Hematopoietic multipotent progenitor cell treated with erythropoietin and hydrocortisone succinate and interleukin-3 and kit ligand, for 15 days (in vitro differentiated cells): Measurements from ENCODE around the gene JAK2.
"Not testable (repeated sequence)": the region's sequence is repeated elsewhere in the genome, so short reads cannot be mapped to it uniquely, and the experiment has no call there.

Experiments
- DNase-seq: peaks from one replicate; pipeline ENCODE4 v3.0.0-alpha.2; 2015; ENCODE audit warnings: low spot score

Gene JAK2

DNA sequence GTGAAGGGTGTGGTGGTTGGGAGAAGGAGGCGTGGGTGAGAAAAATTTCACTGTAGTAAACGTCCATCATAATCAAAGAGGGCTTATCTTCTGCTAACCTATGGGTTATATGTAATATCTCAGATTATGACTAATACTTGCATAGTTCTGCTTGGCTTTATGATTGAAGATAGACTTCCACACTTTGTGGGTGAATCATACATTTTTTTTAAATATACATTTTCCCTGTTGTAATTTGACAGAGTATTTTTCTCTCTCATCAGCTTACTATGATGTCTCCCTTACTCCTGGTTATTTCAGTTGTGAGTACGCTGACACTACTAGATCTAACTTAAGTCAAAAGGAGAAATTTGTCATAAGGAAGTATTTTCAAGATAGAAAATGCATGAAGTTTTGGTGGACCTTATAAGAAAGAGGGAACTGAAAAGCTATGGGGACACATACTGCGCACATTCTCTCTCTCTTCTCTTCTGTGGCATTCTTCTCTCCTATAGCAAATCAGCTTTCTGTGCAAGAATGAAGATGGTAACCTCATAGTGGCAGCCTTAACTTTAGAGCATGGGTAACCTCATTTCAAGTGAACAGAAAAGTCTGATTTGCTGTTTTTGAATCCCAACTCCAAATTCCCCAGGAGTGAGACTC, 4.9 kb upstream of the JAK2 start:
- DNase-seq, result peak; percentile 27

DNA sequence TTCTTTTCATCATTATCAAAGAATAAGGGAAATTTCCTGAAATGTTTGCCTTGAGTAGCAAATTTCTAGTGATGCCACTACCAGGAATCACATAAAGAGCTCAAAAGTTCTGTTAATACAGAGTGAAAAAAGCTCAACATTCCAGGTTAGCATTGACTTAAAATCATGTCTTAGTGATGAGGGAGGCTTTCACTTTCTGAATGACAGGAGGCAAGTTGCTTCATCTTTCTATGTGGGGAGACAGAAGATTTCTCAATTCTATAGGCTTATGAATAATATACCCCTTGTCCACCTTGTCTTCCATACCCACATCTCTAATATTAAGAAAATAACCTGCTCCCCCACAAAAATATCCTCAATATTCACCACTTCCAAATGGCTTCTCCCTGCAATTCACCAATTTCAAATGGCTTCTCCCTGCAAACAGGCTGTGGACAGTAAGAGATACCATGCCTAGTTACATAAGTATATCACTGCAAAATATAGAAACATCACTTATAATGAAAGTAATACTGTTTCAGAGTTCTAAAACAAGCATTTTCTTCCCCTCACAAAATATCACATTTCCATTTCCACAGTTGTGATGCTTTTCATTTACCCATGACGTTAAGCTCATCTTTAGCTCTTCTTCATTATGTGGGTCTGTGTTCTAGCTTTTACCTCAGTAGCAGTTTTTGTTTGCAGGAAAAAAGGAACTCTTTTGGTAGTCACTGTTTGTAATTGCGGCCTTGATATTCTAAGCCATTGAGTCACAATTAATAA, 2.2 kb upstream of the JAK2 start:
- DNase-seq, result no peak

DNA sequence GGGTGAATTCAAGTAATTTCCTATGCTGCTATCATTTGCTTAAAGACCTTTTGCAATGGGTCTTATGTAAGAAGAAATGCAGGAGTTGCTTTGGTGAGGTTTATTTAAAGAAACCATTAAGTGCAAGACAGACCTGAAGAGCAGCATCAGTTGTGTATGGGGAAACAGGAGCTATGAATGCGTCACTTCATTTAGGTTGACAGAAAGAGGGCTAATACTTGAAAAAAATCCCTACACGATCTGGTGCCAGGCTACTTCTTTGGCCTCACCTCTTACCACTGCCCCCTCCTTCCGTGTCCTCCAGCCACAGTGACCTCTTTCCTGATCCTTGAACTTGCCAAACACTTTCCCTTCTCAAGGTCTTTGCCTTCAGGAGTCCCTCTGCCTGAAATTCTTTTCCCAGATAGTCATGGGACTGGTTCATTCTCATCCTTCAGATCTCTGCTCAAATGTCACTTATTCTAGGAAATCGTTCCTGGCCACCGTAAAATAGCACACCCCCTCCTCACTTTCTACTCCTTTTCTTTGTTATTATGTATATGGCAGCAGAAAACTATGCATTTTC, 1.4 kb upstream of the JAK2 start:
- no peak for DNase-seq

DNA sequence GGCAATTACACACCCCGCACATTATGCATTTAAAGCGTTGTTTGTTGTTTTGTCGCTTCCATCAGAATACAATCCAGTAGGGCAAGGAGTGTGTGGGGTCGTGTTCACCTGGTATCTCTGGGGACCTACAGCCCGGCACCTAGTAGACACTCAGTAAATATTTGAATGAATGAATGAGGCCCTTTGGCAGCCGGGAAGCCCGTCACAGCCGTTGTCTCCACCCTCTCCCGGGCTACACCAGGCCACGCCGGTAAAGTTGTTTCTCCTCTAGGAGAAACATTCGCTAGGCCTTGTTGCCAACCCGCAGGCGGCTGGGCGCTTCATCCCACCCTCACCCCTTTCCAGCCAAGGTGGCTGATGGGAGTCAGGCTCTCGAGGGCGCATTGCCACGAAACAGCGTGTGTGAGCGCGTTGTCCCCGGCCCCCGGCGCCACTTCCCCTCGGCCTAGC, 876 bp upstream of the JAK2 start:
- no peak for DNase-seq

DNA sequence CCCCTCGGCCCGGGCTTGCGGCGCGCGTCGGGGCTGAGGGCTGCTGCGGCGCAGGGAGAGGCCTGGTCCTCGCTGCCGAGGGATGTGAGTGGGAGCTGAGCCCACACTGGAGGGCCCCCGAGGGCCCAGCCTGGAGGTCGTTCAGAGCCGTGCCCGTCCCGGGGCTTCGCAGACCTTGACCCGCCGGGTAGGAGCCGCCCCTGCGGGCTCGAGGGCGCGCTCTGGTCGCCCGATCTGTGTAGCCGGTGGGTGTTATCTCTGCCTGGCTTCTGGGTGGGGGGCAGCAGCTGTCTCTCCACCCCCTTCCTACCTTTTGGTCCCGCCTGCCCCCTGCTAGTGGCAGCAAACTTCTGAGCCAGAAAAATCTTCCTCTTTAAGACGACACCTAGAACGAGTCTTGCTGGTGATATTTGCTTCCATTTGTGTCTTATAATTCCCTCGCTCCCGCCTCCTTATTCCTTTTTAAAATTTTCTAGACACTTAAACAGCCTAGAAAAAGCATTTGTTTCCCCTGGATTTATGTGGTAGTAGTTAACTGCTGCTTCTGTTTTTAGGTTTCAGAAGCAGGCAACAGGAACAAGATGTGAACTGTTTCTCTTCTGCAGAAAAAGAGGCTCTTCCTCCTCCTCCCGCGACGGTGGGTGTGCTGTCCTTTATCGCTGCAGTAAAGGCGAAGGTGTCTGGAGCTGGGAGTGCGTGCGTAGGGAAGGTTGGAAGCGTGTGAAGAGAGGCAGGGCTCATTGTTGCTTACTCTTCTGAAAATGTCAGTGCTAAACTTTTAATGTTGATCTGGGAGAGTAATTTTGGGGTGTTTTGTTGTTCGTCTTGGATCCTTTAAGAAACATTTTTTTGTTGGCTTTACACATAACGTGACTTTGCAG, 554 bp downstream of the JAK2 start:
- DNase-seq, result peak; percentile 64

DNA sequence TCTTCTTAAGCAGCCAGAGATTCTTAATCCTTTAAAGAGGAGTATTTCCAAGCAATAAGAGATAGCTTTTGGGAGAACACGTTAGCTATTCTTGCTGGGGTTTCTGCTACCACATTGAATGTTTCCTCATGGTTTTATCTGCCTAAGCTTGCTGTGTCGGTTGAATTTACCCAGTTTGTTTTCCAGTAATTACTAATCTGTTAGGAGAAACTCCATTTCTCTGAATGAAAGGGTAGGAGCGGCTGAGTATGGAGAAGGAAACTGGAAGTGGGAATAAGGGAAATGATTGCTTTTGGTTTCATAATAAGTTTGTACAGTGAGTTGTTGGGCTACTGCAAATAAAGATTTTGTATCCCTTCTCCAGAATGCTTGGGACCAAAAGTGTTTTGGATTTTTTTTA, 1.2 kb downstream of the JAK2 start:
- no peak for DNase-seq

DNA sequence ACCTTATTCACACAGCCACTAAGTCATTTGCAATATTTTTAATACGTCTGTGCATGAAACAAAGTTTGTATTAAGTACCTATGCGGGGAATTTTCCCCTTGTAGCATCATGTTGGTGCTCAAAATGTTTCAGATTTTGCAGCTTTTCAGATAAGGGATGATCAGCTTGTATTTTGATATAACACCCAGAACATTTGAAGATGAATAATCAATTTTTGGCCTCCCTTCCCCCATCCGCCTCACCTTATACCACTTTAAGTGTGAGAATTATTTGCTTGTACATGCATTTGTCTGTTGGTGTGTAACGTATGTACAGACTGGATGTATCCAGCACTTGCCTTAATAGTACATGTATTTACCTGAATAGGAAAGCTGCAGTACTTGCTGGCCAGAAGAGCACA, 1.7 kb downstream of the JAK2 start:
- DNase-seq, result peak; percentile 61

DNA sequence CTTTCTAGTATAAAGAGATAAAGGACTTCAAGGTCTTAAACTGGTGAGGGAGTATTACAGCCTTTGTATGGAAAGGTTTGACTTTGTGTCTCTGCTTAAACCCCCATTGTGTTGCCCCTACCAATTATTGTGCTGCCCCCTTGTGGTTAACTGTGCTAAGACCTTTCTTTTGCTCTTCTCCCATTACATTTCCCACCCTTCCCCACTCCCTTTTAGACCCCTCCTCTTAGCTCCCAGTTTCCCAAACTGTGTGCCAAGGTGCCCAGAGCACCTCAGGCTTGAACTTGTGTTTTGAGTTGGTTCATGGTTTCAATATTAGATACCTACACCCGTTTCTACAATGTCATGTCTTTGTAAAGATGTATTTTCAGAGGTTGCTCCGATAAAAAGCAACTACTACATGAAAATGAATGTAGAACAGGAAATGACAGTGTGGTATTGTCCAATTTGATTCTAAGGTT, 2.9 kb downstream of the JAK2 start:
- peak; percentile 79 for DNase-seq

DNA sequence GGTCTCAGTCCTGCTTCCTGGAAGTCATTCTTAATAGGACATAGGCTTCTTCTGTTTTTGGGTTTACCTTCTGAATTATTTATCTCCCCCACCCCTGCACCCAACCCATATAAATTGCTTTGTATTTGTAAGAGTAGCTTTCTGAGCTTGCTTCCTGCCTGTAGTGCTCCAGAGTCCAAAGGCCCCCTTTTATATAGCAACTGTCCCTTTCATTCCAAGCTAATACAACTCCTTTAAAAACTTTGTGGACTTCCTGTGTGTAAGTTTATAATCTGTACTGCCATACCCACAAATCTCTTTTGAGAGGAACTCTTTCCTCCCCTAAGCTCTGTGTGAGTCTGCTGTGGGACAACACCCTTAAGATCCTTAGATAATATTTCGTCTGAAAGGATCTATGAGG, 7.8 kb downstream of the JAK2 start:
- DNase-seq, result no peak

DNA sequence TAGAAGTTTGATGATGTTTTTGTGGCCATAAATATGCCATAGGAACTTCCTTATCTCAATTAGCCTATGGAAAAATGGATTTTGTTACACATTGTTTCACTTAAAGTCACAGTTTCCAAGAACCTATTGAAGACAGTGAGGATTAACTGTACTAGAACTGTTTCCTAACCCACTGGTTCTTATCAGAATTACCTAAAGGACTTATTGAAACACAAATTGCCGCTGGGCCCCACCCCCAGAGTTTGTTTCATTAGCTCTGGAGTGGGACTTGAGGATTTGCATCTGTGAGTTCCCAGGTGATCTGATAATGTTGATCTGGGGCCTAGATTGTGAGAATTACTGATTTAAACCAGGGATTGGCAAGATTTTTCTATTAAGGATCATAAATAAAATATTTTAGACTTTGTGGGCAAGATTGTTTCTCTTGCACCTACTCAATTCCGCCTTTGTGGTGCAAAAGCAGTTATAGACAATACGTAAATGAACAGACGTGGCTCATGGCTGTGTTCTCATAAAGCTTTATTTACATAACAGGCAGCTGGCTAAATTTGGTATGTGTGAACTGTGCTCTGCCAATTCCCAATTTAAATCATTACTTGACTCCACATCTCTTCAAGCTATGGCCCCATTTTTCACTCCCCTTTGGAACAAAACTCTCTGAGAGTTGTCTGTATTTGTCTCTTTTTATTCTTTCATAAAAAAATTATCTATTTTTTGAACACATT, 9.3 kb downstream of the JAK2 start:
- no peak for DNase-seq

DNA sequence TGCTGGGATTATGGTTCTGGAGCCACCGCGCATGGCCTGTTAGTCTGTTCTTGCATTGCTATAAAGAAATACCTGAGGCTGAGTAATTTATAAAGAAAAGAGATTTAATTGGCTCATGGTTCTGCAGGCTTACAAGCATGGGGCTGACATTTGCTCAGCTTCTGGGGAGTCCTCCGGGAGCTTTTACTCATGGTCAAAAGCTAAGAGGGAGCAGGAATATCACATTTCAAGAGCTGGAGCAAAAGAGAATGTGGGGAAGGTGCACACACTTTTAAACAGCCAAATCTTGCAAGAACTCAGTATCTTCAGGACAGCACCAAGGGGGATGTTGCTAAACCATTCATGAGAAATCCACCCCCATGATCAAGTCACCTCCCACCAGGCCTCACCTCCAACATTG, 12.1 kb downstream of the JAK2 start:
- no peak for DNase-seq

DNA sequence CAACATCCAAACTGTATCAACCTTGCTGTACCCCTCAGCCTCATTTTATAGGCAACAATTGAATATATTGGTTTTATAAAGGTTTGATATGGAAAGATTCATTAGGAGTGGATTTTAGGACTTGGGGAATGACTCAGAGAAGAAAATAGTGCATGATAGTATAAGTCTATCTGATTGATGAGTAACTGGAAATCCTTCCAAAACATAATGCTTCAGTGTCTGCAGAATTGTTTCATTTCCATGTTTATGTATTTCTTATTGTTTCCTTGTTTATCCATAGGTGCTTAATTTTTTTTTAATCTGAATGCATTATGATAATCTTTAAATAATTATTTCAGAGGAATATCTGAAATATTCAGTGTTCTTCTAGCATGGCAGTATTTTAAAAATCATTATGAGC, 12.6 kb downstream of the JAK2 start:
- no peak for DNase-seq

DNA sequence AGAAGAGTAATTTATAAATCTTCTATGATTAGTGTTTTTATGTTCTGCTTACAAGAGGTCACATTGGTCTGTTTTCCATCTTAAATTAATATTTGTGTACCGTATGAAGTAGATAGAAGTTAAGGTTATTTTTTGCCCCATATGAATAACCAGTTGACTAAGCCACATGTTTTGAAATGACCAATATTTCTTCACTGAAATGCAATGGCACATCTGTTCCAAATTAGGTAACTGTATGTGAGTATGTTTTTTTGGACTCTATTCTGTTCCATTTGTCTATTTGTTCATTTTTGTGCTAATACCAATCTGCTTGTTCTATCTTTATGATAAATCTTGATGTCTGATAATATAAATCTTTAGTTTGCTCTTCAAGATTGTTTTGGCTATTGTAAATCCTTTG, 17.7 kb downstream of the JAK2 start:
- no peak for DNase-seq

DNA sequence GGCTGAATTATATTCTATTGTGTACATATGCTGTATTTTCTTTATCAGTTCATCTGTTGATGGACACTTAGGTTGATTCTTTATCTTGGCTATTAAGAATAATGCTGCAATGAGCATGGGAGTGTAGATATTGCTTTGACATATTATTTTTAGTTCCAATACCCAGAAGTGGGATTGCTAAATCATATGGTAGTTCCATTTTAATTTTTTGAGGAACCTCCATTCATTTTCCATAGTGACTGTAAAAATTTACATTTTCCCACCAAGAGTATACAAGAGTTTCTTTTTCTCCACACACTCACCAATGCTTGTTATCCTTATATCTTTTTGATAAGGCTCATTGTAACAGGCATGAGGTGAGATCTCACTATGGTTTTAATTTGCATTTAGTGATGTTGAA, 19.4 kb downstream of the JAK2 start:
- DNase-seq, result no peak

DNA sequence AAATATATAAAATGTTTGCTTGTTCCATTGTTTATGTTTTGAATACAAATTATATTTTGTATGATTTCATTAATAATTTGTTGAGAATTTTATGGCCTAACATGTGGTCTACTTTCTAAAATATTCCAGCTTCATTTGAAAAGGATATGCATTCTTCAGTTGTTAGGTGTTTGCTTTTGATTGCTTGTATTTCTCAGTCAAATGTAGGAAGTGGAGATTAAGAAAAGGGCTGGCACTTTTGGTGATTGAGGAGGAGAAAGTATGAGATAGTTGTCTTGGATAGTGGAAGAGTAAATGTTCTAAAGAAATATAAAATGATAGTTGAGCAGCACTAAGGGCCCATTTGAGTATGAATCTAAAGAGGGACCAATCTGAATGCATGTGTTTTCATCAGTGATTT, 23.1 kb downstream of the JAK2 start:
- no peak for DNase-seq

DNA sequence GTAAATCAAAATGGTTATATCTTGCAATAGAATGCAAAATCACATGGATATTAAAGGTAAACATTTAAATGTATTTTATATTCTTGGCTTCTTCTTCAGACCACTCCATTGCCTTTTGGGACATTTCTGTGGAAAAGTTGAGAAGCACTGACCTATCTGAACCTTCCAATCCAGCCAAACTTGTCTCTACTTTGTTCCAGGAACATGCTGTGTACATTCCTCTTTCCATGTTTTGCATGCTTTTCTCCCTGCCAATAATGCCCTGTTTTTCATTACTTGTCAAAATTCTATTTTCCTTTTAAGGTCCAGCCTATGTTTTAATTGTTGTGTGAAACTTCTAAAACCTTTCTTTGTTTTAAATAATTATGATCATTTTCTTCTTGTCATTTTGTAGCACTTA, 28.3 kb downstream of the JAK2 start:
- DNase-seq, result no peak

DNA sequence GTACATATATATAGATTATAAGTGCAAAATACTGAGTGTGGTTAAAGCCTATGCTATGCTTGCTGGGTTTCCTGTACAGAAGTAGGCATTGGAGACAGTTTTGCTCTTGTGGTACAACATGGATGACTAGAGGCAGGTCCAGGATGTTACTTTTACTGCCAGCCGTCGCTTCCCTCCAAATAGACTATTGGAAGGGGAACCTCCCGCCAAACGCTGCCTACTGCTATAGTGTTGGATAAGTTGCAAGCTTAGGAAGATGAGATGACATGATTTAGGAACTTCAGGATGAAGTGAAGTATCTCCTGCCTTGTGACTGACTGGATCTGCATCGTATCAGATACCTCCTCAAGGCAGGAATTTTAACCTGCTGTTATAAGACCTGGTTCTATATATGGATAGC, 30.9 kb downstream of the JAK2 start:
- DNase-seq, result no peak

DNA sequence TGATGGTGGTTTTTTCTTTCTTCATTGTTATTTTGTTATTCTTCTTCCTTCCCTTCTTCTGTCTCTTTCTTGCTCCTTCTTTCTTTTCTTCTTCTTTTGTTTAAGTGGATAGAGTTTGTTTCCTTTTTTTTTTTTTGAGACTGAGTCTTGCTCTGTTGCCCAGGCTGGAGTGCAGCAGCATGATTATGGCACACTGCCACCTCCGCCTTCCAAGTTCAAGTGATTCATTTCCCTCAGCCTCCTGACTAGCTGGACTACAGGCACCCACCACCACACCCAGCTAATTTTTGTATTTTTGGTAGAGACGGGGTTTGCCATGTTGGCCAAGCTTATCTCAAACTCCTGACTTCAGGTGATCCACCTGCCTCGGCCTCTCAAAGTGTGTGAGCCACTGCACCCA, 40.3 kb downstream of the JAK2 start:
- DNase-seq, result no peak

DNA sequence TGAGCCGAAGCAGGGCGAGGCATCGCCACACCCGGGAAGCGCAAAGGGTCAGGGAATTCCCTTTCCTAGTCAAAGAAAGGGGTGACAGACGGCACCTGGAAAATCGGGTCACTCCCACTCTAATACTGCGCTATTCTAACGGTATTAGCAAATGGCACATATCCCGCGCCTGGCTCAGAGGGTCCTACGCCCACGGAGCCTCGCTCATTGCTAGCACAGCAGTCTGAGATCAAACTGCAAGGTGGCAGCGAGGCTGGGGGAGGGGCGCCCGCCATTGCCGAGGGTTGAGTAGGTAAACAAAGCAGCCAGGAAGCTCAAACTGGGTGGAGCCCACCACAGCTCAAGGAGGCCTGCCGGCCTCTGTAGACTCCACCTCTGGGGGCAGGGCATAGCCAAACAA, 46.9 kb downstream of the JAK2 start:
- not testable (repeated sequence) for DNase-seq

DNA sequence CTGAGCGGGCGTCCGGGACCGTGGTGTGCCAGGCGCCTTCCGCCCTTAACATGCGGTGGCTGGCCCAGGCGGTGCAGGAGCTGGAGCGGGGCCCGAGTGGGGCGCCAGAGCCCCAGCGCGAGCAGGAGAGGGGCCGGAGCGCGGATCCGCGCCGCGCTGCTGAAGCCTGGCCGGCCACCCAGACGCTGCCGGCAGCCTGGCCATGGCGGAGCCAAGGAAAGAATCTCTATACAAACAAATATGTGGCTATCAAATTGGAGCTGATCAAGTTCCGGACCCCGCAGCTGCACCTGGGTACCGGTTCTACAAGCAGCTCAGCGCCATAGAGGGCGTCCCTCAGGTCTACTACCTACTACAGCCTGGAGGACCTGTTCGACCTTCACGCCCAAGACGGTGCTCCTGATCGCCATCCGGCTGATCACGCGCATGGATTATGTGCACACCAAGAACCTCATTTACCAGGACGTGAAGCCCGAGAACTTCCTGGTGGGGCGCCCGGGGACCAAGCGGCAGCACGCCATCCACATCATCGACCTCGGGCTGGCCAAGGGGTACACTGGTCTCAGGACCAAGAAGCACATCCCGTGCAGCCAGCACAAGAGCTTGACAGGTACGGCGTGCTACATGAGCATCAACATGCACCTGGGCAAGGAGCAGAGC, 55.8 kb downstream of the JAK2 start:
- no peak for DNase-seq

DNA sequence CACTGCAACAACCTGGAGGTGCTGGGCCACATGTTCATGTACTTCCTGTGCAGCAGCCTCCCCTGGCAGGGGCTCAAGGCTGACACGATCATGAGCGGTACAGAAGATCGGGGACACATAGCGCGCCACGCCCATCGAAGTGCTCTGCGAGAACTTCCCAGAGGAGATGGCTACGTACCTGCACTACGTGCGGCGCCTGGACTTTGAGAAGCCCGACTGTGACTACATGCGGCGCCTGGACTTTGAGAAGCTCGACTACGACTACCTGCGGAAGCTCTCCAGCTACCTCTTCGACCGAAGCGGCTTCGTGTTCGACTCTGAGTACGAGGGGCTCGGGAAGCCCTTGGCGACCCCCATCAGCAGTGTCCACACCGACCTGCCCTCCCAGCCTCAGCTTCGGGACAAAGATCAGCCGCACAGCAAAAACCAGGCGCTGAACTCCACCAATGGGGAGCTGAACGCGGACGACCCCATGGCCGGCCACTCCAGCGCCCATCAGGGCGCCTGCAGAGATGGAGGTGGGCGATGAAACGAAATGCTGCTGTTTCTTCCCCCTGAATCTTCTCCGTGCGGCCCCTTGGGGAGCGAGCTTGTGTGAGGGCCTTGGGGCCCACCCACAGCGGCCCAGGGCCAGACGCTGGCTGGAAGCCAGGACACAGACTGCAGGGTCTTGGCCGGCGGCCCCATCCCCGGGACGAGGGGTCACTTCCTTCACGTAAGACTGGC, 56.5 kb downstream of the JAK2 start:
- DNase-seq, result no peak
